ENCODE results near the gene PMM2. TPM values are rescaled to one million over a fixed set of nuclear protein-coding genes. Genes with fewer than 3 reads are reported as not detected.
"Not testable (repeated sequence)": the region's sequence is repeated elsewhere in the genome, so short reads cannot be mapped to it uniquely, and the experiment has no call there.

PMM2 gene
- total and polyA plus RNA-seq, 3 experiments from 2014 or later, result 31.2 to 63.3 (median 58.9) TPM

GRCh38 chr16:8868416-8869211, 71.0 kb downstream of the PMM2 start, which contains the start of gene CARHSP1:
Gene CARHSP1, minus strand, starts transcription at chr16:8869006. Its CDS starts 9,678 bp downstream, at chr16:8859328.
- POLR2A ChIA-PET, result interaction anchor here (0.8 to 2.4 kb wide), 11 partner anchors 12 to 225 kb away, joined by 3 to 17 read pairs (median 3); partner anchors contain the start of genes ABAT, HAPSTR1, PMM2 and TMEM186
- Mint-ChIP-seq H3K27me3 (no peaks in the 10 kb centered on the region), H3K4me3 (peak within 1 kb of the TSS; percentile 84 to 97 (median 95)), H3K36me3 (peaks cover 0 to 15% (median 0%) of the 10 kb centered on the region in 3 donors), H3K27ac (peak within 1 kb of the TSS; percentile 63 to 96 (median 88)), H3K9me3 (no peaks in the 10 kb centered on the region), H3K4me1 (peaks cover 45 to 58% (median 47%) of the 10 kb centered on the region in 3 donors)
- peak; percentile 70 to 81 (median 80) for DNase-seq
- H3K27ac ChIP-seq (ENCODE audit: low read depth, low read length), result peak within 1 kb of the TSS; percentile 68
- no peaks in the 10 kb centered on the region for H3K27me3 ChIP-seq (ENCODE audit: insufficient read depth, low read length, poor library complexity, severe bottlenecking)
- CTCF ChIA-PET, result interaction anchor here (0.9 to 4.8 kb wide), 5 partner anchors 9 to 140 kb away, joined by 3 to 51 read pairs (median 4); partner anchors contain the start of gene LITAFD
- peaks cover 5% of the 10 kb centered on the region for H3K36me3 ChIP-seq (ENCODE audit: insufficient read depth, low read length)
- no peaks in the 10 kb centered on the region for H3K9me3 ChIP-seq (ENCODE audit: low read length)
- H3K4me3 ChIP-seq (ENCODE audit: low read length), result peak within 1 kb of the TSS; percentile 77
- H3K4me1 ChIP-seq (ENCODE audit: insufficient read depth, low read length), result peaks cover 30% of the 10 kb centered on the region

GRCh38 chr16:8869212-8869987, 71.8 kb downstream of the PMM2 start:
- no peaks in the 10 kb centered on the region for H3K36me3 ChIP-seq (ENCODE audit: insufficient read depth, low read length)
- H3K9me3 Mint-ChIP-seq, result no peaks in the 10 kb centered on the region
- H3K4me3 Mint-ChIP-seq, result peak overlapping the region; percentile 84 to 95 (median 89)
- peak overlapping the region; percentile 44 for H3K27ac ChIP-seq (ENCODE audit: low read depth, low read length)
- H3K27ac Mint-ChIP-seq, result peak overlapping the region; percentile 7 to 96 (median 58)
- H3K27me3 Mint-ChIP-seq, result no peaks in the 10 kb centered on the region
- peaks cover 41 to 56% (median 44%) of the 10 kb centered on the region in 3 donors for H3K4me1 Mint-ChIP-seq
- ChIA-PET CTCF (interaction anchor here (0.9 to 4.8 kb wide), 5 partner anchors 10 to 140 kb away, joined by 3 to 51 read pairs (median 4); partner anchors contain the start of gene LITAFD), POLR2A (interaction anchor here (0.9 to 2.4 kb wide), 9 partner anchors 14 to 225 kb away, joined by 3 to 17 read pairs (median 3); partner anchors contain the start of genes ABAT, HAPSTR1, PMM2 and TMEM186)
- no peaks in the 10 kb centered on the region for H3K9me3 ChIP-seq (ENCODE audit: low read length)
- H3K27me3 ChIP-seq (ENCODE audit: insufficient read depth, low read length, poor library complexity, severe bottlenecking), result no peaks in the 10 kb centered on the region
- peaks cover 25% of the 10 kb centered on the region for H3K4me1 ChIP-seq (ENCODE audit: insufficient read depth, low read length)
- H3K4me3 ChIP-seq (ENCODE audit: low read length), result peak overlapping the region; percentile 53
- DNase-seq, result no peak
- H3K36me3 Mint-ChIP-seq, result peaks cover 0 to 13% (median 0%) of the 10 kb centered on the region in 3 donors

DNA sequence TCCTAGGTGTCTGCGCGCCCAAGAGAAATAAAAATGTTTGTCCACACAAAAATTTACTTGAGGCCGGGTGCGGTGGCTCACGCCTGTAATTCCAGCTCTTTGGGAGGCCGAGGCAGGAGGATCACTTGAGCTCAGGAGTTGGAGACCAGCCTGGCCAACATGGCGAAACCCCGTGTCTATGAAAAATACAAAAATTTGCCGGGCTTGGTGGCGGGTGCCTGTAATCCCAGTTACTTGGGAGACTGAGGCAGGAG, 72.3 kb downstream of the PMM2 start:
- H3K4me3 ChIP-seq (ENCODE audit: low read length); H3K27me3 ChIP-seq (ENCODE audit: insufficient read depth, low read length, poor library complexity, severe bottlenecking); H3K36me3 ChIP-seq (ENCODE audit: insufficient read depth, low read length); H3K27ac ChIP-seq (ENCODE audit: low read depth, low read length); H3K9me3 ChIP-seq (ENCODE audit: low read length); H3K27ac Mint-ChIP-seq; DNase-seq; H3K9me3 Mint-ChIP-seq; H3K27me3 Mint-ChIP-seq: not testable (repeated sequence)
- peaks cover 21% of the 10 kb centered on the region for H3K4me1 ChIP-seq (ENCODE audit: insufficient read depth, low read length)
- H3K4me1 Mint-ChIP-seq, result peaks cover 42 to 55% (median 47%) of the 10 kb centered on the region in 3 donors
- H3K4me3 Mint-ChIP-seq, result peak overlapping the region in 4 of 7 donors; percentile 15 to 50 (median 28)
- peaks cover 0 to 13% (median 0%) of the 10 kb centered on the region in 3 donors for H3K36me3 Mint-ChIP-seq
- ChIA-PET CTCF (interaction anchor here (1.6 to 4.8 kb wide), 2 partner anchors 10 to 139 kb away, joined by 4 to 51 read pairs; partner anchors contain the start of gene LITAFD), POLR2A (interaction anchor here (1.3 kb wide), 1 partner anchor 15 kb away, joined by 4 read pairs; no protein-coding TSS in a partner anchor)

- ChIA-PET POLR2A (no interaction called here), CTCF (interaction anchor here (1.6 kb wide), 1 partner anchor 30 kb away, joined by 3 read pairs; no protein-coding TSS in a partner anchor)
- H3K4me3 ChIP-seq (ENCODE audit: low read length), result no peak overlapping the region
- Mint-ChIP-seq H3K36me3 (peaks cover 0 to 13% (median 0%) of the 10 kb centered on the region in 3 donors), H3K27me3 (no peaks in the 10 kb centered on the region), H3K4me3 (no peak overlapping the region), H3K4me1 (peaks cover 28 to 38% (median 32%) of the 10 kb centered on the region in 3 donors), H3K9me3 (no peaks in the 10 kb centered on the region), H3K27ac (no peak overlapping the region)
- no peak for DNase-seq
- no peak overlapping the region for H3K27ac ChIP-seq (ENCODE audit: low read depth, low read length)
- peaks cover 19% of the 10 kb centered on the region for H3K4me1 ChIP-seq (ENCODE audit: insufficient read depth, low read length)
- H3K27me3 ChIP-seq (ENCODE audit: insufficient read depth, low read length, poor library complexity, severe bottlenecking), result no peaks in the 10 kb centered on the region
- H3K36me3 ChIP-seq (ENCODE audit: insufficient read depth, low read length), result no peaks in the 10 kb centered on the region
- no peaks in the 10 kb centered on the region for H3K9me3 ChIP-seq (ENCODE audit: low read length)
Measured at GRCh38 chr16:8872071-8872470, 74.4 kb downstream of the PMM2 start.

DNA sequence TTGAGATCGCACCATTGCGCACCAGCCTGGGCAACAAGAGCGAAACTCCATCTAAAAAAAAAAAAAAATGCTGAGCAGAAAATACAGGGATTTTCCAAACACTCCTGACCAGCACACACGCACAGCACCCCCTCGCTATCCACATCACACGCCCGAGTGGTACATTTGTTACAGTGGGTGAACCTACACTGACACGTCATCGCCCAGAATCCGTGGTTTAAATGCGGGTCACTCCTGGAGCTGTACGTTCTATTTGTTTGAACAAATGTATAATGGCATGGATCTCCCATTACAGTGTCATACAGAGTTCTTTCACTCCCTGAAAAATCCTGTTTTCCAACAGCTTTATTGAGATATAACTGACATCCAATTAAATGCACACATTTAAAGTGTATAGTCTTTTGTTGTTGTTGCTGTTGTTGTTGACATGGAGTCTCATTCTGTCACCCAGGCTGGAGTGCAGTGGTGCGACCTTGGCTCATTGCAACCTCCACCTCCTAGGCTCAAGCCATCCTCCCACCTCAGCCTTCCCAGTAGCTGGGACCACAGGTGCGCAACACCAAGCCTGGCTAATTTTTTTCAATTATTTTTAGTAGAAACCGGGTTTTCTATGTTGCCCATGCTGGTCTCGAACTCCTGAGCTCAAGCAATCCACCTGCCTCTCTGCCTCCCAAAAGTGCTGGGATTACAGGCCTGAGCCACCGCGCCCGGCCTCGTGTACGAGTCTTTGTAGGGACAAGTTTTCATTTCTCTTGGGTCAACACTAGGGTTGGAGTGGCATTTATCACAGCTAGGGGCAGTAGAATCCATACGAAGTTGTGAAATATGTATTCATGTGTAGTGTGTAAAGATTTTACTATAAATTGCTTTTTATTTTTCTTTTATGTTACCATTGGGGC, 75.6 kb downstream of the PMM2 start:
- H3K36me3 Mint-ChIP-seq, result peaks cover 0 to 3% (median 0%) of the 10 kb centered on the region in 3 donors
- H3K27ac Mint-ChIP-seq, result peak overlapping the region in 2 of 8 donors; percentile 30 to 84
- Histone ChIP-seq H3K36me3 (ENCODE audit: insufficient read depth, low read length) (no peaks in the 10 kb centered on the region), H3K9me3 (ENCODE audit: low read length) (no peaks in the 10 kb centered on the region), H3K27me3 (ENCODE audit: insufficient read depth, low read length, poor library complexity, severe bottlenecking) (no peaks in the 10 kb centered on the region), H3K4me1 (ENCODE audit: insufficient read depth, low read length) (peaks cover 10% of the 10 kb centered on the region), H3K27ac (ENCODE audit: low read depth, low read length) (no peak overlapping the region), H3K4me3 (ENCODE audit: low read length) (no peak overlapping the region)
- no peaks in the 10 kb centered on the region for H3K9me3 Mint-ChIP-seq
- H3K4me3 Mint-ChIP-seq, result no peak overlapping the region
- ChIA-PET CTCF (no interaction called here), POLR2A (no interaction called here)
- no peak for DNase-seq
- H3K27me3 Mint-ChIP-seq, result no peaks in the 10 kb centered on the region
- peaks cover 22 to 33% (median 26%) of the 10 kb centered on the region in 3 donors for H3K4me1 Mint-ChIP-seq

DNA sequence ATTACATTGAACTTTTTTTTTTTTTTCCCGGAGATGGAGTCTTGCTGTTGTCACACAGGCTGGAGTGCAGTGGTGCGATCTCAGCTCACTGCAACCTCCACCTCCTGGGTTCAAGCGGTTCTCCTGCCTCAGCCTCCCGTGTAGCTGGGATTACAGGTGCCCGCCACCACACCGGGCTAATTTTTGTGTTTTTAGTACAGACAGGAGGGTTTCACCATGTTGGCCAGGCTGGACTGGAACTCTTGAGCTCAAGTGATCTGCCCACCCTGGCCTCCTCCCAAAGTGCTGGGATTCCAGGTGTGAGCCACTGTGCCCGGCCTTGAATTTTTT, 76.2 kb downstream of the PMM2 start:
- H3K27ac ChIP-seq (ENCODE audit: low read depth, low read length); DNase-seq; CTCF ChIA-PET; H3K36me3 Mint-ChIP-seq; H3K27me3 ChIP-seq (ENCODE audit: insufficient read depth, low read length, poor library complexity, severe bottlenecking); POLR2A ChIA-PET; H3K4me1 ChIP-seq (ENCODE audit: insufficient read depth, low read length); H3K4me3 Mint-ChIP-seq; H3K4me3 ChIP-seq (ENCODE audit: low read length); H3K36me3 ChIP-seq (ENCODE audit: insufficient read depth, low read length); H3K27me3 Mint-ChIP-seq; H3K9me3 ChIP-seq (ENCODE audit: low read length); H3K9me3 Mint-ChIP-seq: not testable (repeated sequence)
- Mint-ChIP-seq H3K27ac (peak overlapping the region in 3 of 8 donors; percentile 30 to 84 (median 83)), H3K4me1 (peaks cover 26 to 39% (median 32%) of the 10 kb centered on the region in 3 donors)

DNA sequence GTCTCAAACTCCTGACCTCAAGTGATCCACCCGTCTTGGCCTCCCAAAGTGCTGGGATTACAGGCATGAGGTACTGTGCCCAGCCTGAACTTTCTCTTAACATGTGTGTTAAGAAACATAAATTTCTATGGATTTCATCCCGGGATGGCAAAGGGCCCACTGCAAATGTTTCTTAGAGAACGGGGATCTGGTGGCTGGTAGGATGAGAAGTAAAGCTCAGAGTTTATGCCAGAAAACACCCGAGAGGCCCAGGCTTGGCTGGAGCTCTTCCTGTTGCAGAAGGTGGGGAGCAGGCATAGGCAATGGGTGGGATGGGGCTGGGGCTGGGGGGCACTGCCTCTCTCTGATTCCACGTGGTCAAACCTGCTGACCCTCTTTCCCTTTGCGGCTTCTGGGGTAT, 76.7 kb downstream of the PMM2 start:
- no peak for DNase-seq
- Mint-ChIP-seq H3K4me1 (peaks cover 22 to 35% (median 27%) of the 10 kb centered on the region in 3 donors), H3K27me3 (no peaks in the 10 kb centered on the region), H3K4me3 (peak overlapping the region in 2 of 7 donors; percentile 14 to 54), H3K9me3 (no peaks in the 10 kb centered on the region), H3K27ac (peak overlapping the region in 5 of 8 donors; percentile 1 to 97 (median 64)), H3K36me3 (peaks cover 0 to under 1% (median 0%) of the 10 kb centered on the region in 3 donors)
- Histone ChIP-seq H3K9me3 (ENCODE audit: low read length) (no peaks in the 10 kb centered on the region), H3K4me1 (ENCODE audit: insufficient read depth, low read length) (peaks cover 8% of the 10 kb centered on the region), H3K36me3 (ENCODE audit: insufficient read depth, low read length) (no peaks in the 10 kb centered on the region), H3K27ac (ENCODE audit: low read depth, low read length) (no peak overlapping the region), H3K27me3 (ENCODE audit: insufficient read depth, low read length, poor library complexity, severe bottlenecking) (no peaks in the 10 kb centered on the region), H3K4me3 (ENCODE audit: low read length) (no peak overlapping the region)
- CTCF ChIA-PET, result no interaction called here
- POLR2A ChIA-PET, result no interaction called here
